SK-N-SH (cell line): ENCODE results near the gene LRRC59. TPM values are rescaled to one million over a fixed set of nuclear protein-coding genes. Genes with fewer than 3 reads are reported as not detected.

Experiments
- CTCF ChIA-PET: fragments of 300-600, 350-600 bp; formaldehyde crosslinking; extraction: SDS; loops from one replicate; lab custom pipeline; 2021; lab: Yijun Ruan, JAX
- POLR2A ChIA-PET: fragments of 350-600 bp; sonication (Branson Sonifier 250); formaldehyde crosslinking; extraction: SDS; loops from one replicate; lab custom pipeline; 2020; ENCODE audit warnings: antibody characterized with exemption, inconsistent platforms; lab: Yijun Ruan, JAX
- DNase-seq: peaks from one replicate; pipeline ENCODE4 v3.0.0; 2012
- H2AFZ ChIP-seq: fragments of 200-600 bp; sonication (generic); 2 replicates; pipeline ENCODE4 v1.8.1; 2016; ENCODE audit warnings: antibody characterized with exemption, mild to moderate bottlenecking, low read depth
- H3F3A ChIP-seq: fragments of 200-600 bp; sonication (generic); replicated peaks from 2 replicates; pipeline ENCODE3; 2016; ENCODE audit warnings: antibody characterized with exemption, mild to moderate bottlenecking; ENCODE audit not compliant: insufficient read depth
- H3K27ac ChIP-seq, 2 experiments: fragments of 200-500 bp in 1 of 2; fragments of 200-600 bp in 1 of 2; sonication (Bioruptor generic) in 1 of 2; sonication (generic), shearing (Covaris generic) in 1 of 2; 2 replicates each; pipeline versions ENCODE4 v1.5.1 to v1.6.1; 2014 to 2016; ENCODE audit warnings: low read depth in 2 of 2, inconsistent platforms in 1 of 2, low read length in 1 of 2, mild to moderate bottlenecking in 1 of 2, mixed read lengths in 1 of 2
- H3K27me3 ChIP-seq: fragments of 200-600 bp; sonication (generic), shearing (Covaris generic); 2 replicates; pipeline ENCODE4 v1.6.1; 2016; ENCODE audit warnings: mixed run types; ENCODE audit not compliant: insufficient read depth
- H3K36me3 ChIP-seq, 2 experiments: fragments of 200-500 bp in 1 of 2; fragments of 200-600 bp in 1 of 2; sonication (Bioruptor generic) in 1 of 2; sonication (generic) in 1 of 2; replicated peaks in 1 of 2; 2 replicates each; pipeline versions ENCODE3 to v1.5.1; 2014 to 2016; ENCODE audit warnings: low read length in 1 of 2, mild to moderate bottlenecking in 1 of 2; ENCODE audit not compliant: insufficient read depth in 2 of 2, control insufficient read depth in 1 of 2
- H3K4me1 ChIP-seq, 2 experiments: fragments of 200-500 bp in 1 of 2; fragments of 200-600 bp in 1 of 2; sonication (Bioruptor generic) in 1 of 2; sonication (generic), shearing (Covaris generic) in 1 of 2; 2 replicates each; pipeline versions ENCODE4 v1.5.1 to v1.6.1; 2014 to 2016; ENCODE audit warnings: low read depth in 1 of 2, low read length in 1 of 2, mixed run types in 1 of 2; ENCODE audit not compliant: insufficient read depth in 2 of 2, control insufficient read depth in 1 of 2
- H3K4me2 ChIP-seq: fragments of 200-600 bp; sonication (generic), shearing (Covaris generic); 2 replicates; pipeline ENCODE4 v1.6.1; 2017; ENCODE audit warnings: mixed run types
- H3K4me3 ChIP-seq, 2 experiments: fragments of 200-500 bp in 1 of 2; fragments of 200-600 bp in 1 of 2; sonication (Bioruptor generic) in 1 of 2; sonication (generic), shearing (Covaris generic) in 1 of 2; 2 replicates each; pipeline versions ENCODE4 v1.5.1 to v1.8.1; 2014 to 2016; ENCODE audit warnings: low read depth in 2 of 2, inconsistent platforms in 1 of 2, low read length in 1 of 2, mild to moderate bottlenecking in 1 of 2, mixed read lengths in 1 of 2, moderate library complexity in 1 of 2
- H3K79me2 ChIP-seq: fragments of 200-600 bp; sonication (generic); 2 replicates; pipeline ENCODE4 v1.8.1; 2017; ENCODE audit warnings: mild to moderate bottlenecking; ENCODE audit not compliant: insufficient read depth
- H3K9ac ChIP-seq: fragments of 200-600 bp; sonication (generic); 2 replicates; pipeline ENCODE4 v1.6.1; 2017; ENCODE audit warnings: mixed run types
- H3K9me2 ChIP-seq: fragments of 200-600 bp; sonication (generic); 2 replicates; pipeline ENCODE4 v1.6.1; 2017; ENCODE audit warnings: mixed run types
- H3K9me3 ChIP-seq: fragments of 200-600 bp; sonication (generic); 2 replicates; pipeline ENCODE4 v1.6.1; 2017; ENCODE audit warnings: mixed run types, mild to moderate bottlenecking, moderate library complexity
- H4K20me1 ChIP-seq: fragments of 200-600 bp; sonication (generic); 2 replicates; pipeline ENCODE4 v1.6.1; 2017; ENCODE audit warnings: mild to moderate bottlenecking, mixed run types; ENCODE audit not compliant: insufficient read depth
- FOXJ3 ChIP-seq: sonication (generic); formaldehyde crosslinking; IDR thresholded peaks from 2 replicates; pipeline ENCODE4 v1.5.1; 2020; ENCODE audit warnings: mild to moderate bottlenecking, missing genetic modification reagents
- GABPA ChIP-seq: IDR thresholded peaks from 2 replicates; pipeline ENCODE4 v1.4.0; 2012; ENCODE audit warnings: low read depth, mild to moderate bottlenecking
- IRF3 ChIP-seq: fragments of 150-350 bp; IDR thresholded peaks from 2 replicates; pipeline ENCODE4 v1.6.1; 2016; ENCODE audit warnings: mild to moderate bottlenecking, low read depth, low read length
- JUND ChIP-seq: IDR thresholded peaks from 2 replicates; pipeline ENCODE4 v1.4.0; 2012
- NRF1 ChIP-seq: IDR thresholded peaks from 2 replicates; pipeline ENCODE4 v1.6.1; 2012; ENCODE audit warnings: low read depth, mild to moderate bottlenecking, low read length
- PBX3 ChIP-seq: IDR thresholded peaks from 2 replicates; pipeline ENCODE4; 2012
- RXRA ChIP-seq: IDR thresholded peaks from 2 replicates; pipeline ENCODE4 v1.4.0; 2012; ENCODE audit warnings: low read depth, mild to moderate bottlenecking, borderline replicate concordance
- SIN3A ChIP-seq: IDR thresholded peaks from 2 replicates; pipeline ENCODE4 v1.6.1; 2012; ENCODE audit warnings: low read depth, mild to moderate bottlenecking, low read length, moderate library complexity, borderline replicate concordance
- SMC3 ChIP-seq: IDR thresholded peaks from 2 replicates; pipeline ENCODE4 v1.6.1; 2012; ENCODE audit warnings: low read depth, low read length, improper control_type of control experiment
- TAF1 ChIP-seq: IDR thresholded peaks from 2 replicates; pipeline ENCODE4 v1.6.1; 2012; ENCODE audit warnings: low read depth, mild to moderate bottlenecking, low read length, moderate library complexity, borderline replicate concordance
- TCF12 ChIP-seq: IDR thresholded peaks from 2 replicates; pipeline ENCODE4 v1.4.0; 2012
- TEAD4 ChIP-seq: IDR thresholded peaks from 2 replicates; pipeline ENCODE4 v1.4.0; 2012; ENCODE audit warnings: mild to moderate bottlenecking, borderline replicate concordance; ENCODE audit not compliant: insufficient read depth
- YY1 ChIP-seq: IDR thresholded peaks from 2 replicates; pipeline ENCODE4 v1.4.0; 2012; ENCODE audit warnings: low read depth, mild to moderate bottlenecking
- WGBS: methylation state at CpG from one replicate; pipeline ENCODE4 v1.1.6; 2017; ENCODE audit warnings: low lambda C conversion rate; 5-methylcytosine and 5-hydroxymethylcytosine counted together
- polyA plus RNA-seq, 3 experiments: library from polyadenylated mRNA; depleted of rRNA; stranded (reverse); fragments of >200 nt; gene quantifications; 2 replicates each; pipeline ENCODE4 v1.2.3, GENCODE V29; 2012
- TF ChIP-seq, protein P1 (sequence below): fragments of 150-350 bp; IDR thresholded peaks from 2 replicates; pipeline ENCODE4 v1.6.1; 2017; ENCODE audit warnings: antibody characterized with exemption, low read length, low read depth, borderline replicate concordance
- TF ChIP-seq, protein P2 (sequence below): IDR thresholded peaks from 2 replicates; pipeline ENCODE4 v1.4.0; 2012; ENCODE audit warnings: low read depth, borderline replicate concordance
- TF ChIP-seq, protein P3 (sequence below): IDR thresholded peaks from 2 replicates; pipeline ENCODE4 v1.4.0; 2012; ENCODE audit warnings: low read depth
- TF ChIP-seq, protein P4 (sequence below): IDR thresholded peaks from 2 replicates; pipeline ENCODE4 v1.6.1; 2012; ENCODE audit warnings: mild to moderate bottlenecking, low read depth, low read length, moderate library complexity
- TF ChIP-seq, protein P5 (sequence below): fragments of 200-600 bp; sonication (generic); IDR thresholded peaks from 2 replicates; pipeline ENCODE4 v1.6.1; 2017; ENCODE audit warnings: antibody characterized with exemption, mild to moderate bottlenecking, moderate library complexity
- TF ChIP-seq, protein P6 (sequence below): IDR thresholded peaks from 2 replicates; pipeline ENCODE4 v1.4.0; 2012; ENCODE audit warnings: low read depth, borderline replicate concordance

Gene LRRC59
- polyA plus RNA-seq, 1 of the 3 experiments (the other 2 are of a cell fraction): 137 TPM

DNA sequence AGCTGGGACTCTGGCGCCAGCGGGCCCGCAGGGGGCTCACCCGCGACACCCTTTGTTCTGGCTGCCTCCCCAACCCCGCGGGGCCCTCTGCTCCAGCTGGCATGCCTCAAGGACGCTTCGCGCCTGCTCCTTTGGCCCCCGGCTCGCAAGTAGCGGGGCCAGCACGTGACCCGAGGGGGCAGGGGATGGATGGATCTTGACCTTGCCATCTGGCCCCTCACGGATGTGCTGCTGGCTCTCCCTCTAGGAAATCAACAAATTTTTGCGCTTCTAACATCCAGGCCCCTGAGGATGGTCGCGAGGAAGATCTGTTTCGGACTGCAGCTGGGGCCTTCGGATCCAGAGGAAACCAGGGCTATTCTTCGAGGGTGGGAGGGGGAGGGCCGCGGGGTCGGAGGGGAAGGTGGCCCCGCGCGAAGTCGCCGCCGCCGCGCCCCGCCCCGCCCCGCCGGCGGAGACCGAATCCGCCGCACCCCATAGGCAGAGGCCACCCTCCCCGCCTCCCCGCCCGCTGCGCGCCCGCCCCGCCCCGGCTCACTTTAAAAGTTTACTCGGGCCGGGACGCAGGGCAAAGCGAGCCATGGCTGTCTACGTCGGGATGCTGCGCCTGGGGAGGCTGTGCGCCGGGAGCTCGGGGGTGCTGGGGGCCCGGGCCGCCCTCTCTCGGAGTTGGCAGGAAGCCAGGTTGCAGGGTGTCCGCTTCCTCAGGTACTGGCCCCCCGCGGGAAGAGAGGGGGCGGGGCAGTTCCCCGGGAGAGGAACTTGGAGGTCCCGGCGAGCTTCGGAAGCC, 28.6 kb upstream of the LRRC59 start, which contains the start of gene ACSF2:
Gene ACSF2, plus strand, starts transcription at position 537 of the 790 bp plus-strand sequence. Its CDS starts 44 bp downstream, at position 581.
- ChIA-PET CTCF (interaction anchor here (0.7 to 3.4 kb wide), 8 partner anchors 9 to 76 kb away, joined by 3 to 18 read pairs (median 6); partner anchors contain the start of genes LRRC59 and RSAD1), POLR2A (interaction anchor here (1.5 kb wide), 1 partner anchor 29 kb away, joined by 7 read pairs; the partner anchor contains the start of gene LRRC59)
- Histone ChIP-seq H3K27me3 (no peaks in the 10 kb centered on the region), H3K9ac (peak within 1 kb of the TSS; percentile 79), H3F3A (peaks cover 39% of the 10 kb centered on the region), H3K27ac (peak within 1 kb of the TSS; percentile 74 to 81), H4K20me1 (no peaks in the 10 kb centered on the region), H3K9me3 (no peaks in the 10 kb centered on the region), H3K79me2 (peaks cover 30% of the 10 kb centered on the region), H3K4me1 (peaks cover 21 to 23% of the 10 kb centered on the region in 2 experiments; a peak in 3 of 4 replicates), H2AFZ (peak within 1 kb of the TSS; percentile 99), H3K9me2 (no peaks in the 10 kb centered on the region), H3K36me3 (no peaks in the 10 kb centered on the region), H3K4me2 (peak within 1 kb of the TSS; percentile 94), H3K4me3 (peak within 1 kb of the TSS; percentile 69 to 71)
- DNase-seq: peak; percentile 94
- 12% methylated on average over 33 of the region's 70 CpGs for WGBS
- TF ChIP-seq, protein P1, sequence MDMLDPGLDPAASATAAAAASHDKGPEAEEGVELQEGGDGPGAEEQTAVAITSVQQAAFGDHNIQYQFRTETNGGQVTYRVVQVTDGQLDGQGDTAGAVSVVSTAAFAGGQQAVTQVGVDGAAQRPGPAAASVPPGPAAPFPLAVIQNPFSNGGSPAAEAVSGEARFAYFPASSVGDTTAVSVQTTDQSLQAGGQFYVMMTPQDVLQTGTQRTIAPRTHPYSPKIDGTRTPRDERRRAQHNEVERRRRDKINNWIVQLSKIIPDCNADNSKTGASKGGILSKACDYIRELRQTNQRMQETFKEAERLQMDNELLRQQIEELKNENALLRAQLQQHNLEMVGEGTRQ: no peak
- TF ChIP-seq TCF12 (no peak), PBX3 (no peak), GABPA (no peak), RXRA (no peak), NRF1 (no peak), SIN3A (peak; percentile 71; the same call in 1 of the 2 replicates), TEAD4 (no peak), JUND (no peak), FOXJ3 (CRISPR knock-in tag) (no peak), YY1 (peak; percentile 59; the same call in 1 of the 2 replicates), IRF3 (no peak), TAF1 (peak; percentile 71; the same call in 1 of the 2 replicates), SMC3 (no peak)
- TF ChIP-seq, protein P2, sequence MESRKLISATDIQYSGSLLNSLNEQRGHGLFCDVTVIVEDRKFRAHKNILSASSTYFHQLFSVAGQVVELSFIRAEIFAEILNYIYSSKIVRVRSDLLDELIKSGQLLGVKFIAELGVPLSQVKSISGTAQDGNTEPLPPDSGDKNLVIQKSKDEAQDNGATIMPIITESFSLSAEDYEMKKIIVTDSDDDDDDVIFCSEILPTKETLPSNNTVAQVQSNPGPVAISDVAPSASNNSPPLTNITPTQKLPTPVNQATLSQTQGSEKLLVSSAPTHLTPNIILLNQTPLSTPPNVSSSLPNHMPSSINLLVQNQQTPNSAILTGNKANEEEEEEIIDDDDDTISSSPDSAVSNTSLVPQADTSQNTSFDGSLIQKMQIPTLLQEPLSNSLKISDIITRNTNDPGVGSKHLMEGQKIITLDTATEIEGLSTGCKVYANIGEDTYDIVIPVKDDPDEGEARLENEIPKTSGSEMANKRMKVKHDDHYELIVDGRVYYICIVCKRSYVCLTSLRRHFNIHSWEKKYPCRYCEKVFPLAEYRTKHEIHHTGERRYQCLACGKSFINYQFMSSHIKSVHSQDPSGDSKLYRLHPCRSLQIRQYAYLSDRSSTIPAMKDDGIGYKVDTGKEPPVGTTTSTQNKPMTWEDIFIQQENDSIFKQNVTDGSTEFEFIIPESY: no peak
- TF ChIP-seq, protein P3, sequence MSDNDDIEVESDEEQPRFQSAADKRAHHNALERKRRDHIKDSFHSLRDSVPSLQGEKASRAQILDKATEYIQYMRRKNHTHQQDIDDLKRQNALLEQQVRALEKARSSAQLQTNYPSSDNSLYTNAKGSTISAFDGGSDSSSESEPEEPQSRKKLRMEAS: peak; percentile 29; the same call in 1 of the 2 replicates
- TF ChIP-seq, protein P4, sequence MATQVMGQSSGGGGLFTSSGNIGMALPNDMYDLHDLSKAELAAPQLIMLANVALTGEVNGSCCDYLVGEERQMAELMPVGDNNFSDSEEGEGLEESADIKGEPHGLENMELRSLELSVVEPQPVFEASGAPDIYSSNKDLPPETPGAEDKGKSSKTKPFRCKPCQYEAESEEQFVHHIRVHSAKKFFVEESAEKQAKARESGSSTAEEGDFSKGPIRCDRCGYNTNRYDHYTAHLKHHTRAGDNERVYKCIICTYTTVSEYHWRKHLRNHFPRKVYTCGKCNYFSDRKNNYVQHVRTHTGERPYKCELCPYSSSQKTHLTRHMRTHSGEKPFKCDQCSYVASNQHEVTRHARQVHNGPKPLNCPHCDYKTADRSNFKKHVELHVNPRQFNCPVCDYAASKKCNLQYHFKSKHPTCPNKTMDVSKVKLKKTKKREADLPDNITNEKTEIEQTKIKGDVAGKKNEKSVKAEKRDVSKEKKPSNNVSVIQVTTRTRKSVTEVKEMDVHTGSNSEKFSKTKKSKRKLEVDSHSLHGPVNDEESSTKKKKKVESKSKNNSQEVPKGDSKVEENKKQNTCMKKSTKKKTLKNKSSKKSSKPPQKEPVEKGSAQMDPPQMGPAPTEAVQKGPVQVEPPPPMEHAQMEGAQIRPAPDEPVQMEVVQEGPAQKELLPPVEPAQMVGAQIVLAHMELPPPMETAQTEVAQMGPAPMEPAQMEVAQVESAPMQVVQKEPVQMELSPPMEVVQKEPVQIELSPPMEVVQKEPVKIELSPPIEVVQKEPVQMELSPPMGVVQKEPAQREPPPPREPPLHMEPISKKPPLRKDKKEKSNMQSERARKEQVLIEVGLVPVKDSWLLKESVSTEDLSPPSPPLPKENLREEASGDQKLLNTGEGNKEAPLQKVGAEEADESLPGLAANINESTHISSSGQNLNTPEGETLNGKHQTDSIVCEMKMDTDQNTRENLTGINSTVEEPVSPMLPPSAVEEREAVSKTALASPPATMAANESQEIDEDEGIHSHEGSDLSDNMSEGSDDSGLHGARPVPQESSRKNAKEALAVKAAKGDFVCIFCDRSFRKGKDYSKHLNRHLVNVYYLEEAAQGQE: no peak
- TF ChIP-seq, protein P5, sequence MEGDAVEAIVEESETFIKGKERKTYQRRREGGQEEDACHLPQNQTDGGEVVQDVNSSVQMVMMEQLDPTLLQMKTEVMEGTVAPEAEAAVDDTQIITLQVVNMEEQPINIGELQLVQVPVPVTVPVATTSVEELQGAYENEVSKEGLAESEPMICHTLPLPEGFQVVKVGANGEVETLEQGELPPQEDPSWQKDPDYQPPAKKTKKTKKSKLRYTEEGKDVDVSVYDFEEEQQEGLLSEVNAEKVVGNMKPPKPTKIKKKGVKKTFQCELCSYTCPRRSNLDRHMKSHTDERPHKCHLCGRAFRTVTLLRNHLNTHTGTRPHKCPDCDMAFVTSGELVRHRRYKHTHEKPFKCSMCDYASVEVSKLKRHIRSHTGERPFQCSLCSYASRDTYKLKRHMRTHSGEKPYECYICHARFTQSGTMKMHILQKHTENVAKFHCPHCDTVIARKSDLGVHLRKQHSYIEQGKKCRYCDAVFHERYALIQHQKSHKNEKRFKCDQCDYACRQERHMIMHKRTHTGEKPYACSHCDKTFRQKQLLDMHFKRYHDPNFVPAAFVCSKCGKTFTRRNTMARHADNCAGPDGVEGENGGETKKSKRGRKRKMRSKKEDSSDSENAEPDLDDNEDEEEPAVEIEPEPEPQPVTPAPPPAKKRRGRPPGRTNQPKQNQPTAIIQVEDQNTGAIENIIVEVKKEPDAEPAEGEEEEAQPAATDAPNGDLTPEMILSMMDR: no peak
- TF ChIP-seq, protein P6, sequence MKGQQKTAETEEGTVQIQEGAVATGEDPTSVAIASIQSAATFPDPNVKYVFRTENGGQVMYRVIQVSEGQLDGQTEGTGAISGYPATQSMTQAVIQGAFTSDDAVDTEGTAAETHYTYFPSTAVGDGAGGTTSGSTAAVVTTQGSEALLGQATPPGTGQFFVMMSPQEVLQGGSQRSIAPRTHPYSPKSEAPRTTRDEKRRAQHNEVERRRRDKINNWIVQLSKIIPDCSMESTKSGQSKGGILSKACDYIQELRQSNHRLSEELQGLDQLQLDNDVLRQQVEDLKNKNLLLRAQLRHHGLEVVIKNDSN: peak; percentile 81; the same call in 1 of the 2 replicates
